ENCODE measurements around the gene CREB3L4.
A peak's percentile ranks its signal among the peaks of the same experiment; 100 is the strongest.
"Not testable (repeated sequence)": the region's sequence is repeated elsewhere in the genome, so short reads cannot be mapped to it uniquely, and the experiment has no call there.

The CREB3L4 gene

GRCh38 chr1:153959454-153959853 is 8.2 kb upstream of the CREB3L4 start:
- DNase-seq: no peak

GRCh38 chr1:153960206-153960605 is 7.5 kb upstream of the CREB3L4 start:
- DNase-seq: no peak

- no peak for DNase-seq
Measured at GRCh38 chr1:153961421-153961820, 6.3 kb upstream of the CREB3L4 start.

GRCh38 chr1:153962088-153963029 is 5.3 kb upstream of the CREB3L4 start:
- no peak for DNase-seq

GRCh38 chr1:153963030-153963849 is 4.5 kb upstream of the CREB3L4 start, which contains the start of gene SLC39A1:
Gene SLC39A1 (minus strand): TSS chr1:153963537. CDS start chr1:153962715, 822 bp downstream.
- peak; percentile 93 to 97 for DNase-seq

- DNase-seq: no peak
Measured at GRCh38 chr1:153963850-153964331, 3.8 kb upstream of the CREB3L4 start.

GRCh38 chr1:153968000-153968363 is 280 bp downstream of the CREB3L4 start:
- no peak for DNase-seq

- DNase-seq: no peak
Measured at GRCh38 chr1:153968408-153968807, 706 bp downstream of the CREB3L4 start.

GRCh38 chr1:153968972-153969371 is 1.3 kb downstream of the CREB3L4 start:
- no peak for DNase-seq

GRCh38 chr1:153970346-153970745 is 2.6 kb downstream of the CREB3L4 start:
- DNase-seq: no peak

- no peak for DNase-seq
Measured at GRCh38 chr1:153973071-153973470, 5.4 kb downstream of the CREB3L4 start.

GRCh38 chr1:153973525-153973924 is 5.8 kb downstream of the CREB3L4 start:
- no peak for DNase-seq

GRCh38 chr1:153976819-153977249 is 9.1 kb downstream of the CREB3L4 start:
- DNase-seq: no peak

GRCh38 chr1:153977250-153978240 is 9.8 kb downstream of the CREB3L4 start, which contains the start of gene JTB:
Gene JTB (minus strand): TSS chr1:153977674. CDS start chr1:153977252, 422 bp downstream.
- peak; percentile 79 to 80 for DNase-seq

GRCh38 chr1:153978274-153978909 is 10.7 kb downstream of the CREB3L4 start:
- no peak for DNase-seq

GRCh38 chr1:153979091-153979490 is 11.4 kb downstream of the CREB3L4 start:
- not testable (repeated sequence) for DNase-seq

- not testable (repeated sequence) for DNase-seq
Measured at GRCh38 chr1:153981735-153982134, 14.0 kb downstream of the CREB3L4 start.

GRCh38 chr1:153984123-153984894 is 16.6 kb downstream of the CREB3L4 start:
- DNase-seq: no peak

- DNase-seq: no peak
Measured at GRCh38 chr1:153985341-153985912, 17.7 kb downstream of the CREB3L4 start.

Data from stimulated activated CD4-positive, alpha-beta T cell treated with anti-CD3 and anti-CD28 coated beads, Interleukin-2, amount 100 ng/mL, for 48 hours (primary cell).